Measurements from ENCODE around the gene SAMD3. TPM values are rescaled to one million over a fixed set of nuclear protein-coding genes. Genes with fewer than 3 reads are reported as not detected.
"Not testable (repeated sequence)": the region's sequence is repeated elsewhere in the genome, so short reads cannot be mapped to it uniquely, and the experiment has no call there.

SAMD3 gene
- total and polyA plus RNA-seq, 2 of the 13 experiments (the other 11 are each of a cell fraction or from before 2014, with no cell fraction given), result not detected

DNA sequence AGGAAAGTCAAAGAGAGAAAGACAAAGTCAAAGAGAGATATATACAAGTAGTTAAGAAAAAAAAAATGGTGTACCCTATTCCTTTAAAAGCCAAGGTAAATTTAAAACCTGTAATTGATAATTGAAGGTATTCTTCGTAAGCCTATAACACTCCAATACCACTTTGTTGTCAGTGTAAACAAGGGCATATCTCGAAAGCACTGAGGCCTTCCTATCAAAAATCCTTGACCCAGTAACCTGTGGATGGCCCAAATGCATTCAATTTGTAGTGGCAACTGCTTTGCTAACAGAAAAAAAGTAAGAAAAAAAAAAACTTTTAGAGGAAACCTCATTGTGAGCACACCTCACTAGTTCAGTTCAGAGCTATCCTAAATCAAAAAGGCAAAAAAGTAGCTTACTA, 39.3 kb upstream of the SAMD3 start (continued):
- TF ChIP-seq DPF2 (CRISPR knock-in tag; IDR thresholded peaks at IDR 0.05; ENCODE audit: borderline replicate concordance, low read depth), result no peak

DNA sequence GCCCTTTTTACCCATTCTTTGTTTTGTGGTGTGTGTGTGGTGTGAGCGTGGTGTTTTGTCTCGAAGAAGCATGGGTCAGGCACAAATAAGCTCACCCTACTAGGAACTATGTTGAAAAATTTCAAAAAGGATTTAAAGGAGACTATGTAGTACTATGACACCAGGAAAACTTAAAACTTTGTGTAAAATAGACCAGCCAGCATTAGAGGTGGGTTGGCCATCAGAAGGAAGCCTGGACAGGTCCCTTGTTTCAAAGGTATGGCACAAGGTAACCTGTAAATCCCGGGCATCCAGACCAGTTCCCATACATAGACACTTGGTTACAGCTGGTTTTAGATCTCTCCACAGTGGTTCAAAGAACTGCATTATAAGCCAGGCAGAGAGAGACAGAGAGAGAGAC, 38.8 kb upstream of the SAMD3 start:
- H3K4me1 ChIP-seq (ENCODE audit: insufficient read depth, low read length); FAIRE-seq; H3K27me3 ChIP-seq (ENCODE audit: control insufficient read depth in 1 of 2, insufficient read depth in 2 of 2, low read length in 2 of 2); CTCF ChIA-PET (ENCODE audit: low intra/inter-chr PET ratio, low total read pairs); H3K4me2 ChIP-seq (ENCODE audit: low read depth, low read length); H2AFZ ChIP-seq (ENCODE audit: low read length); H3K36me3 ChIP-seq (replicated peaks in 1 of 2; ENCODE audit: control insufficient read depth in 1 of 2, insufficient read depth in 2 of 2, low read length in 2 of 2); H3K27ac ChIP-seq (ENCODE audit: extremely low read length, insufficient read depth, low read length); H3K79me2 ChIP-seq (ENCODE audit: insufficient read depth, low read length); BruUV-seq (replicated peaks); H3K9ac ChIP-seq (ENCODE audit: insufficient read depth, low read depth, low read length); ATAC-seq; POLR2A ChIA-PET; H3K4me3 ChIP-seq (replicated peaks in 1 of 3; ENCODE audit: insufficient read depth in 1 of 3, low read depth in 2 of 3, low read length in 3 of 3); intact Hi-C loops (cut with micrococcal nuclease; ENCODE audit: unreplicated experiment); H4K20me1 ChIP-seq (ENCODE audit: insufficient read depth, low read length); in situ Hi-C loops (cut with HindIII; ENCODE audit: extremely low pct_ligation_motif_present, low pct_unique_long_range_greater_than_20kb); DNase-seq (ENCODE audit: low spot score): not testable (repeated sequence)
- 5% methylated on average over 3 of the region's 3 CpGs for WGBS (ENCODE audit: low lambda C conversion rate)
- peaks cover 18% of the 10 kb centered on the region for H3K9me3 ChIP-seq (ENCODE audit: low read length)

DNA sequence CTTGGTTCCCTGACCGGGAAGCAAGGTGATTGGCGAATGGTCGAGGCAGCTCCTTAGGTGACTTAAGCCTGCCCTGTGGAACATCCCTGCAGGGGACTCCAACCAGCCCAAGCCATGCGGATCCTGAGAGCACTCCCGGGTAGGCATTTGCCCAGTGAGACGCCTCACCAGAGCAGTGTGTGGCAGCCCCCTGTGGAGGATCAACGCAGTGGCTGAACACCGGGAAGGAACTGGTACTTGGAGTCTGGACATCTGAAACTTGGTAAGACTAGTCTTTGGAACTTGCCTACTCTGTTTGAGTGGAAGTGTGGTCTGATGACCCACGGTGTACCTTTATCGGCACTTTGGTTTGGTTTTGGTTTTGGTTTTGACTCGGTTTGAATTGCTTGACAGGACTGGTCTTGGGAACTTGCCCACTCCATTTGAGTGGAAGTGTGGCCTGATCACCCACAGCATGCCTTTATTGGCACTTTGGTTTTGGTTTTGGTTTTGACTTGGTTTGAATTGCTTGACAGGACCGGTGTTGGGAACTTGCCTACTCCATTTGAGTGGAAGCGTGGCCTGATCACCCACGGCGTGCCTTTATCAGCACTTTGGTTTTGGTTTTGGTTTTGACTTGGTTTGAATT, 38.0 kb upstream of the SAMD3 start:
- DNase-seq (ENCODE audit: low spot score); H3K36me3 ChIP-seq (replicated peaks in 1 of 2; ENCODE audit: control insufficient read depth in 1 of 2, insufficient read depth in 2 of 2, low read length in 2 of 2); H2AFZ ChIP-seq (ENCODE audit: low read length); POLR2A ChIA-PET; H3K27me3 ChIP-seq (ENCODE audit: control insufficient read depth in 1 of 2, insufficient read depth in 2 of 2, low read length in 2 of 2); in situ Hi-C loops (cut with HindIII; ENCODE audit: extremely low pct_ligation_motif_present, low pct_unique_long_range_greater_than_20kb); H3K9ac ChIP-seq (ENCODE audit: insufficient read depth, low read depth, low read length); BruUV-seq (replicated peaks); H4K20me1 ChIP-seq (ENCODE audit: insufficient read depth, low read length); H3K4me1 ChIP-seq (ENCODE audit: insufficient read depth, low read length); H3K4me2 ChIP-seq (ENCODE audit: low read depth, low read length); intact Hi-C loops (cut with micrococcal nuclease; ENCODE audit: unreplicated experiment); H3K4me3 ChIP-seq (replicated peaks in 1 of 3; ENCODE audit: insufficient read depth in 1 of 3, low read depth in 2 of 3, low read length in 3 of 3); H3K79me2 ChIP-seq (ENCODE audit: insufficient read depth, low read length); ATAC-seq; H3K27ac ChIP-seq (ENCODE audit: extremely low read length, insufficient read depth, low read length); CTCF ChIA-PET (ENCODE audit: low intra/inter-chr PET ratio, low total read pairs); FAIRE-seq: not testable (repeated sequence)
- H3K9me3 ChIP-seq (ENCODE audit: low read length), result peaks cover 18% of the 10 kb centered on the region
- WGBS (ENCODE audit: low lambda C conversion rate), result 24% methylated on average over 12 of the region's 15 CpGs

DNA sequence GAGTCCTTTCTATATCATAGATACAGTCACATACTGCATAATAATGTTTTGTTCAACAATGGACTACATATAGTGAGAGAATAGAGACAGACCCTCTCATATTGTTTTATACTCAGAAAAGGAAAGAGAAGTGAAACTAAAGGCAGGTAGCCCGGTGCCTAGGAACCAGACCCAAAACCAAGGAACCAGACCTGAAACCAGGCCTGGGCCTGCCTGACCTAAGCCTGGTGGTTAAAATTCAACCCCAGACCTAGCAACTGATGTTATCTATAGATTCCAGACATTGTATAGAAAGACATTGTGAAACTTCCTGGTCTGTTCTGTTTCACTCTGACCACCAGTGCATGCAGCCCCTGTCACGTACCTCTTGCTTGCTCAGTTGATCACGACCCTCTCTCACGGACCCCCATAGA, 37.3 kb upstream of the SAMD3 start:
- FAIRE-seq; H3K27ac ChIP-seq (ENCODE audit: extremely low read length, insufficient read depth, low read length); H2AFZ ChIP-seq (ENCODE audit: low read length); H3K36me3 ChIP-seq (replicated peaks in 1 of 2; ENCODE audit: control insufficient read depth in 1 of 2, insufficient read depth in 2 of 2, low read length in 2 of 2); ATAC-seq; H3K4me1 ChIP-seq (ENCODE audit: insufficient read depth, low read length); in situ Hi-C loops (cut with HindIII; ENCODE audit: extremely low pct_ligation_motif_present, low pct_unique_long_range_greater_than_20kb); H3K27me3 ChIP-seq (ENCODE audit: control insufficient read depth in 1 of 2, insufficient read depth in 2 of 2, low read length in 2 of 2); DNase-seq (ENCODE audit: low spot score); H3K79me2 ChIP-seq (ENCODE audit: insufficient read depth, low read length); H3K4me3 ChIP-seq (replicated peaks in 1 of 3; ENCODE audit: insufficient read depth in 1 of 3, low read depth in 2 of 3, low read length in 3 of 3); intact Hi-C loops (cut with micrococcal nuclease; ENCODE audit: unreplicated experiment); H3K9ac ChIP-seq (ENCODE audit: insufficient read depth, low read depth, low read length); CTCF ChIA-PET (ENCODE audit: low intra/inter-chr PET ratio, low total read pairs); POLR2A ChIA-PET; H3K4me2 ChIP-seq (ENCODE audit: low read depth, low read length); BruUV-seq (replicated peaks); H4K20me1 ChIP-seq (ENCODE audit: insufficient read depth, low read length): not testable (repeated sequence)
- peaks cover 18% of the 10 kb centered on the region for H3K9me3 ChIP-seq (ENCODE audit: low read length)
- 7% methylated on average over 4 of the region's 4 CpGs for WGBS (ENCODE audit: low lambda C conversion rate)
